H9 (cell line): Measurements from ENCODE around the gene DHRSX. TPM values are rescaled to one million over a fixed set of nuclear protein-coding genes. Genes with fewer than 3 reads are reported as not detected.

ENCODE experiments used
- DNase-seq: peaks from one replicate; pipeline ENCODE4 v3.0.0-alpha.2; 2017
- H2AFZ ChIP-seq: one replicate; pipeline ENCODE4 v1.6.1; 2013; ENCODE audit warnings: mild to moderate bottlenecking, low read length, control low read depth, moderate library complexity
- H2AK5ac ChIP-seq: 2 replicates; pipeline ENCODE4 v1.6.1; 2013; ENCODE audit warnings: low read length, control low read depth, mixed read lengths; ENCODE audit not compliant: insufficient read length
- H2BK120ac ChIP-seq: one replicate; pipeline ENCODE4 v1.6.1; 2013; ENCODE audit warnings: low read depth, mild to moderate bottlenecking, low read length, control low read depth, inconsistent platforms; ENCODE audit not compliant: poor library complexity, severe bottlenecking
- H2BK12ac ChIP-seq: 2 replicates; pipeline ENCODE4 v1.6.1; 2013; ENCODE audit warnings: low read length, control low read depth, mixed read lengths, low read depth; ENCODE audit not compliant: insufficient read length
- H2BK15ac ChIP-seq: 2 replicates; pipeline ENCODE4 v1.6.1; 2013; ENCODE audit warnings: low read depth, low read length, control low read depth
- H2BK20ac ChIP-seq: one replicate; pipeline ENCODE4 v1.6.1; 2013; ENCODE audit warnings: low read depth, mild to moderate bottlenecking, low read length, control low read depth, inconsistent platforms; ENCODE audit not compliant: poor library complexity, severe bottlenecking
- H2BK5ac ChIP-seq: 2 replicates; pipeline ENCODE4 v1.6.1; 2013; ENCODE audit warnings: low read length, control low read depth, mixed read lengths; ENCODE audit not compliant: insufficient read length
- H3K14ac ChIP-seq: 2 replicates; pipeline ENCODE4 v1.6.1; 2013; ENCODE audit warnings: low read length, control low read depth; ENCODE audit not compliant: insufficient read depth
- H3K18ac ChIP-seq: 2 replicates; pipeline ENCODE4 v1.6.1; 2013; ENCODE audit warnings: low read depth, mild to moderate bottlenecking, mixed read lengths, low read length, control low read depth; ENCODE audit not compliant: insufficient read length
- H3K23ac ChIP-seq: 2 replicates; pipeline ENCODE4 v1.6.1; 2013; ENCODE audit warnings: low read length, control low read depth, mixed read lengths, low read depth; ENCODE audit not compliant: insufficient read length
- H3K23me2 ChIP-seq: 2 replicates; pipeline ENCODE4 v1.6.1; 2013; ENCODE audit warnings: low read depth, mild to moderate bottlenecking, mixed read lengths, low read length, control low read depth; ENCODE audit not compliant: insufficient read length, poor library complexity, severe bottlenecking
- H3K27ac ChIP-seq: 2 replicates; pipeline ENCODE4 v1.5.1; 2013; ENCODE audit warnings: low read length, control low read depth, mixed read lengths, low read depth; ENCODE audit not compliant: insufficient read length
- H3K27me3 ChIP-seq: 2 replicates; pipeline ENCODE4 v1.6.1; 2013; ENCODE audit warnings: low read length, control low read depth, inconsistent platforms; ENCODE audit not compliant: insufficient read depth
- H3K4ac ChIP-seq: 2 replicates; pipeline ENCODE4 v1.6.1; 2013; ENCODE audit warnings: low read depth, mild to moderate bottlenecking, control low read depth, inconsistent platforms, low read length, moderate library complexity
- H3K4me1 ChIP-seq: 2 replicates; pipeline ENCODE4 v1.6.1; 2013; ENCODE audit warnings: low read length, control low read depth, inconsistent platforms; ENCODE audit not compliant: insufficient read depth
- H3K4me2 ChIP-seq: 2 replicates; pipeline ENCODE4 v1.6.1; 2013; ENCODE audit warnings: low read length, control low read depth, mixed read lengths; ENCODE audit not compliant: insufficient read length, insufficient read depth
- H3K56ac ChIP-seq: 2 replicates; pipeline ENCODE4 v1.6.1; 2013; ENCODE audit warnings: low read depth, mild to moderate bottlenecking, mixed read lengths, low read length, control low read depth; ENCODE audit not compliant: insufficient read length
- H3K79me1 ChIP-seq: 2 replicates; pipeline ENCODE4 v1.6.1; 2013; ENCODE audit warnings: low read depth, mild to moderate bottlenecking, moderate library complexity, low read length, control low read depth, inconsistent platforms; ENCODE audit not compliant: insufficient read depth, poor library complexity, severe bottlenecking
- H3K79me2 ChIP-seq: 2 replicates; pipeline ENCODE4 v1.6.1; 2013; ENCODE audit warnings: low read length, control low read depth, inconsistent platforms; ENCODE audit not compliant: insufficient read depth
- H3K9ac ChIP-seq: 2 replicates; pipeline ENCODE4 v1.6.1; 2013; ENCODE audit warnings: low read length, control low read depth, mixed read lengths; ENCODE audit not compliant: insufficient read length; ENCODE audit errors: extremely low read depth
- H3K9me3 ChIP-seq: one replicate; pipeline ENCODE4 v1.6.1; 2013; ENCODE audit warnings: low read depth, low read length, inconsistent platforms; ENCODE audit not compliant: control insufficient read depth
- H3T11ph ChIP-seq: one replicate; pipeline ENCODE4 v1.6.1; 2013; ENCODE audit warnings: mild to moderate bottlenecking, low read length, control low read depth, inconsistent platforms
- H4K20me1 ChIP-seq: one replicate; pipeline ENCODE4 v1.6.1; 2013; ENCODE audit not compliant: control insufficient read depth, insufficient read length, insufficient read depth
- H4K5ac ChIP-seq: 2 replicates; pipeline ENCODE4 v1.6.1; 2013; ENCODE audit warnings: low read depth, mild to moderate bottlenecking, mixed read lengths, low read length, control low read depth; ENCODE audit not compliant: insufficient read length
- H4K8ac ChIP-seq: replicated peaks from 2 replicates; pipeline ENCODE4 v1.6.1; 2013; ENCODE audit warnings: low read length, control low read depth, mixed read lengths, low read depth; ENCODE audit not compliant: insufficient read length
- H4K91ac ChIP-seq: 2 replicates; pipeline ENCODE4 v1.6.1; 2013; ENCODE audit warnings: low read depth, mild to moderate bottlenecking, moderate library complexity, mixed read lengths, low read length, control low read depth; ENCODE audit not compliant: insufficient read length
- H3K27ac Mint-ChIP-seq, 3 experiments: 2 replicates in 2 of 3; 3 replicates in 1 of 3; pipeline ENCODE4 v1.8.0; 2020 to 2021; ENCODE audit warnings: mixed read lengths in 3 of 3, mild to moderate bottlenecking in 1 of 3, moderate library complexity in 1 of 3
- H3K27me3 Mint-ChIP-seq: 2 replicates; pipeline ENCODE4 v1.8.0; 2021; ENCODE audit warnings: low read depth, mild to moderate bottlenecking, moderate library complexity, mixed read lengths
- H3K36me3 Mint-ChIP-seq, 3 experiments: 2 replicates in 2 of 3; 3 replicates in 1 of 3; pipeline ENCODE4 v1.8.0; 2020 to 2021; ENCODE audit warnings: low read depth in 3 of 3, mixed read lengths in 3 of 3; ENCODE audit not compliant: insufficient read depth in 1 of 3
- H3K4me1 Mint-ChIP-seq, 2 experiments: 2 replicates each; pipeline ENCODE4 v1.8.0; 2020; ENCODE audit warnings: mixed read lengths in 2 of 2
- H3K4me3 Mint-ChIP-seq, 2 experiments: 2 replicates in 1 of 2; 3 replicates in 1 of 2; pipeline ENCODE4 v1.8.0; 2020 to 2021; ENCODE audit warnings: mild to moderate bottlenecking in 2 of 2, mixed read lengths in 2 of 2, moderate library complexity in 1 of 2
- H3K9me3 Mint-ChIP-seq, 2 experiments: 2 replicates in 1 of 2; 3 replicates in 1 of 2; pipeline ENCODE4 v1.8.0; 2020; ENCODE audit warnings: mild to moderate bottlenecking in 2 of 2, mixed read lengths in 2 of 2, moderate library complexity in 1 of 2
- CTCF ChIP-seq: fragments of 200-600 bp; sonication (generic); conservative IDR thresholded peaks from 3 replicates; pipeline ENCODE4 v1.8.0; 2021; ENCODE audit warnings: antibody characterized with exemption, mild to moderate bottlenecking
- WGBS: extraction: QIAGEN DNeasy Blood & Tissue Kit; methylation state at CpG from one replicate; pipeline ENCODE4 v1.1.7; 2013; ENCODE audit warnings: missing lambda C conversion rate, low lambda C conversion rate, mixed read lengths; ENCODE audit not compliant: insufficient read length; ENCODE audit errors: extremely low coverage; 5-methylcytosine and 5-hydroxymethylcytosine counted together
- total RNA-seq: library from RNA; stranded (reverse); gene quantifications from 2 replicates; pipeline ENCODE4 v1.2.1, GENCODE V29; 2021

DHRSX gene
- total RNA-seq, 1 experiment from 2014 or later = 44.0 TPM

- Histone ChIP-seq H3K56ac (no peak overlapping the region), H3K9ac (no peak overlapping the region), H3K18ac (no peak overlapping the region), H4K5ac (no peak overlapping the region), H4K20me1 (peaks cover 3% of the 10 kb centered on the region), H2BK20ac (no peak overlapping the region), H3K27me3 (no peaks in the 10 kb centered on the region), H3K27ac (no peak overlapping the region), H4K8ac (no peak overlapping the region), H2BK5ac (no peak overlapping the region), H2AK5ac (no peak overlapping the region), H3K9me3 (peaks cover 12% of the 10 kb centered on the region), H2BK12ac (no peak overlapping the region), H3K23me2 (no peaks in the 10 kb centered on the region), H3K4me2 (no peak overlapping the region), H3K79me1 (peaks cover 5% of the 10 kb centered on the region), H2AFZ (no peak overlapping the region), H3T11ph (no peak overlapping the region), H4K91ac (no peak overlapping the region), H2BK15ac (no peak overlapping the region), H2BK120ac (no peak overlapping the region), H3K4ac (no peak overlapping the region), H3K14ac (no peak overlapping the region), H3K4me1 (no peaks in the 10 kb centered on the region; the same call in 1 of the 2 replicates), H3K23ac (no peak overlapping the region), H3K79me2 (no peaks in the 10 kb centered on the region; the same call in 1 of the 2 replicates)
- no peak for DNase-seq
- Mint-ChIP-seq H3K4me3 (no peak overlapping the region), H3K27ac (no peak overlapping the region), H3K4me1 (peaks cover 22 to 24% of the 10 kb centered on the region in 2 experiments), H3K36me3 (peaks cover 29 to 52% (median 41%) of the 10 kb centered on the region in 3 experiments), H3K9me3 (peaks cover 14 to 20% of the 10 kb centered on the region in 2 experiments), H3K27me3 (no peaks in the 10 kb centered on the region)
- WGBS = no CpG with 5 or more reads among the region's 14 CpGs
- no peak for TF ChIP-seq CTCF
Measured at GRCh38 chrX:2406891-2407518, 93.8 kb downstream of the DHRSX start.
